Stimulated activated naive CD8-positive, alpha-beta T cell treated with anti-CD3 and anti-CD28 coated beads, Interleukin-15, Interleukin-2, amounts not matched to agents 100 ng/mL and 50 ng/mL, for 24 hours (primary cell): ENCODE results near the gene BLVRB.
A peak's percentile ranks its signal among the peaks of the same experiment; 100 is the strongest.

Source experiments
- H3K27ac Mint-ChIP-seq: one replicate; pipeline ENCODE4 v1.8.0; 2021; ENCODE audit warnings: mild to moderate bottlenecking, mixed read lengths
- H3K27me3 Mint-ChIP-seq: one replicate; pipeline ENCODE4 v1.8.0; 2021; ENCODE audit warnings: mixed read lengths
- H3K36me3 Mint-ChIP-seq: one replicate; pipeline ENCODE4 v1.8.0; 2021; ENCODE audit warnings: low read depth, mixed read lengths
- H3K4me1 Mint-ChIP-seq: one replicate; pipeline ENCODE4 v1.8.0; 2021; ENCODE audit warnings: low read depth, mixed read lengths
- H3K4me3 Mint-ChIP-seq: one replicate; pipeline ENCODE4 v1.8.0; 2021; ENCODE audit warnings: mild to moderate bottlenecking, mixed read lengths
- H3K9me3 Mint-ChIP-seq: one replicate; pipeline ENCODE4 v1.8.0; 2021; ENCODE audit warnings: mixed read lengths

BLVRB gene

DNA sequence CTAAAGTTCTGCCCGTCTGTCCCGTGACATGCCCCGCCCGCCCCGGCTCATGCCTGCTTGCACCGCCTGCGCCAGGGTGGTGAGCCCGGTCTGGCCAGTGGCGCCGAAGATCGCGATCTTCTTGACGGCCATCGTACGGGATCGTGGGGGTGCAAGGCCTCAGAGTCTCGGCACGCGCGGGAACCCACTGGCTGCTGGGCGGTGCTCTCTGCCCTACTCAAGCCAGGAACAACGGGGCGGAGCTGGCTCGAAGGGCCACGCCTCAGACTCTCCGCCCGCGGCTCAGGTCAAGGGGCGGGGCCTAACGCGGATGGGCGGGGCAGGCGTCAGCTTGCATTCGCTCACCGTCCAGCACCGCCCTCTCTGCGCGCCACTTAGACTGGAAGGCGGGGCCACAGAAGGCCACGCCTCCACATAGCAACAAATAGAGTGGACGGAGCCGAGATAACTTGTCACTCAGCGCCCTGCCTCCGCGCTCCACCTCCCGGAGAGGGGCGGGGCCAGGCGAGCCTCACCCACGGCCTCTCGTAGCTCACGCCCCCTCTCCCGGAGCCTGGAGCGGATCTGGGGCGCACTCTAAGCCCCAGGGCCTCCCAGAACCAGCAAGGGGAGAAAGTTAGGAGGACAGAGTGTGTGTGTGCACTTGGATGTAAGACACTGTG, at the start of gene BLVRB:
Gene BLVRB (minus strand): TSS at position 189 of the 662 bp plus-strand sequence. CDS start 57 bp downstream, at position 132.
- Mint-ChIP-seq H3K36me3 (peaks cover 4% of the 10 kb centered on the region), H3K27me3 (peaks cover 15% of the 10 kb centered on the region), H3K27ac (peak within 1 kb of the TSS; percentile 95), H3K4me3 (peak within 1 kb of the TSS; percentile 88), H3K9me3 (no peaks in the 10 kb centered on the region), H3K4me1 (peaks cover 35% of the 10 kb centered on the region)

DNA sequence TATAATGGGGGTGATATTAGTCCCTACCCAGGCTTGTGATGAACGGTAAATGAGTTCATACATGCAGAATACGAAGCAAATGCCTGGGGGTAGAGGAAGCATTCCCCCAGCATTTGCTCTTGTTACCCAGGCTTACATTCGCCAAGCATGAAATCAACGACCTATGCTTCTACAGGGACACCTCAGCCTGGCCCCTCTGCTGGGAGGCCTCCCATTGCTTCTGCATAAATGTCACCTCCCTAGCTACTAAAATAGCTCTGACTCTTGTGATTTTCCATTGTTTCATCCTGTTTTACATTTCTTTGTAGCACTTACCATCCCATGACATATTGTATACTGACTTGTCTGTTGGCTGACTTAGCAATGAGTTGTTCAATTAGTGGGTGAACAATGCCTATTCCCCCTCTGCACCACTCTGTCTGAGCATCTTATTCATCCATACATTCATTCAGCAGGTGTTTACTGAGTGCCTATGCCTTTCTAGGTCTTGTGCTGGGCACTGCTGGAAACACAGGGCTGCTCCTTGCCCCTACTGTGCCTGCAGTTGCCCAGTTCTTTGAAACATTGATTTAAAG, 48.3 kb upstream of the BLVRB start:
- peaks cover 46% of the 10 kb centered on the region for H3K27me3 Mint-ChIP-seq
- H3K27ac Mint-ChIP-seq: peak overlapping the region; percentile 56
- H3K4me1 Mint-ChIP-seq: peaks cover 15% of the 10 kb centered on the region
- peak overlapping the region; percentile 25 for H3K4me3 Mint-ChIP-seq
- H3K9me3 Mint-ChIP-seq: no peaks in the 10 kb centered on the region
- no peaks in the 10 kb centered on the region for H3K36me3 Mint-ChIP-seq

DNA sequence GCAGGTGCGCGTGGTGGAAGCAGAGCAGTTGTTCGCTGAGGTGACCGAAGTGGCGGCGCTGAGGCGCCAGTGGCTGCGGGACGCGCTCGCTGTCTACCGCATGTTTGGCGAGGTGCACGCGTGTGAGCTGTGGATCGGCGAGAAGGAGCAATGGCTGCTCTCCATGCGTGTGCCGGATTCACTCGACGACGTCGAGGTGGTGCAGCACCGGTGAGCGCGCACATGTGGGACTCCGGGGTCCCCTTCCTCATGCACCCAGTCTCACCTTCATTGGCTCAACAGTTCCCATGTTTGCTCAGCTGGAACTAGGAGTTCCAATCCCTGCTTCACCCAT, 47.8 kb upstream of the BLVRB start:
- peaks cover 15% of the 10 kb centered on the region for H3K4me1 Mint-ChIP-seq
- peaks cover 50% of the 10 kb centered on the region for H3K27me3 Mint-ChIP-seq

DNA sequence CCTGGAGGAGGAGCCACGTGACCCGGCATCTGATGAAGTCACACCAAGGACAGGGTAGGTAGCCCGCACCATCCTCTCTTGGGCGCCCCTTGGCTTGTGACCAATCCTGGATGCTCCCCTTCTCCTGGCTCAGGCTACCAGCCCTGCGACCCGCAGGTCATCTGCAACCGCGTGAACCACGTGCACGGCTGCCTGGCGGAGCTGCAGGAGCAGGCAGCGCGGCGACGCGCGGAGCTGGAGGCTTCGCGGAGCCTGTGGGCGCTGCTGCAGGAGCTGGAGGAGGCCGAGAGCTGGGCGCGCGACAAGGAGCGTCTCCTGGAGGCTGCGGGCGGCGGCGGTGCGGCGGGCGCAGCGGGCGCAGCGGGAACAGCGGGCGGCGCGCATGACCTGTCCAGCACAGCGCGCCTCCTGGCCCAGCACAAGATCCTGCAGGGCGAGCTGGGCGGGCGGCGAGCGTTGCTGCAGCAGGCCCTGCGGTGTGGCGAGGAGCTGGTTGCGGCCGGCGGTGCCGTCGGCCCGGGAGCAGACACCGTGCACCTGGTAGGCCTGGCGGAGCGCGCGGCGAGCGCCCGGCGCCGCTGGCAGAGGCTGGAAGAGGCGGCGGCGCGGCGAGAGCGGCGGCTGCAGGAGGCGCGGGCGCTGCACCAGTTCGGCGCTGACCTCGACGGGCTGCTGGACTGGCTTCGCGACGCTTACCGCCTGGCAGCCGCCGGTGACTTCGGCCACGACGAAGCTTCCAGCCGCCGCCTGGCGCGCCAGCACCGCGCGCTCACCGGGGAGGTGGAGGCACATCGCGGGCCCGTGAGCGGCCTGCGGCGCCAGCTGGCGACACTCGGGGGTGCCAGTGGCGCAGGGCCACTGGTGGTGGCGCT, 47.2 kb upstream of the BLVRB start:
- Mint-ChIP-seq H3K27ac (no peak overlapping the region), H3K9me3 (no peaks in the 10 kb centered on the region), H3K4me3 (no peak overlapping the region), H3K36me3 (no peaks in the 10 kb centered on the region), H3K27me3 (peaks cover 47% of the 10 kb centered on the region), H3K4me1 (peaks cover 15% of the 10 kb centered on the region)

More for the DNA sequence above, 47.8 kb upstream of the BLVRB start:
- H3K4me3 Mint-ChIP-seq: peak overlapping the region; percentile 25
- H3K9me3 Mint-ChIP-seq: no peaks in the 10 kb centered on the region
- H3K36me3 Mint-ChIP-seq: no peaks in the 10 kb centered on the region
- no peak overlapping the region for H3K27ac Mint-ChIP-seq

DNA sequence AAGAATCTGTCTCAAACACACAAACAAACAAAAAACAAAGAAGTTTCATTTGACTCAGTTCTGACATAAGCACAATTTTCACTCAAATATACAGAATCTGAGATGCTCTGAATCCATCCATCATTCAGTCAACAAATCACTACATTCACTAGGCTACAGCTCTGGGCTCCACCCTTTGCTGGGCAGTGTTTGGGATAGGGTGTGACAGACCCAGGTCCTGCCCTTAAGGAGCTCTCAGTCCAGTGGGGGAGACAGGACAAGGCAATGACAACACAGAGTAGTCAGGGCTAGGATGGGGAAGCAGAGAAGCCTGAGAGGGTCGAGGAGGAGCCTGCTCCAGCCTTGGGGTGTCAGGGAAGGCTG, 46.5 kb upstream of the BLVRB start:
- H3K36me3 Mint-ChIP-seq: no peaks in the 10 kb centered on the region
- peaks cover 15% of the 10 kb centered on the region for H3K4me1 Mint-ChIP-seq
- H3K4me3 Mint-ChIP-seq: no peak overlapping the region
- H3K27ac Mint-ChIP-seq: no peak overlapping the region
- no peaks in the 10 kb centered on the region for H3K9me3 Mint-ChIP-seq
- H3K27me3 Mint-ChIP-seq: peaks cover 45% of the 10 kb centered on the region

DNA sequence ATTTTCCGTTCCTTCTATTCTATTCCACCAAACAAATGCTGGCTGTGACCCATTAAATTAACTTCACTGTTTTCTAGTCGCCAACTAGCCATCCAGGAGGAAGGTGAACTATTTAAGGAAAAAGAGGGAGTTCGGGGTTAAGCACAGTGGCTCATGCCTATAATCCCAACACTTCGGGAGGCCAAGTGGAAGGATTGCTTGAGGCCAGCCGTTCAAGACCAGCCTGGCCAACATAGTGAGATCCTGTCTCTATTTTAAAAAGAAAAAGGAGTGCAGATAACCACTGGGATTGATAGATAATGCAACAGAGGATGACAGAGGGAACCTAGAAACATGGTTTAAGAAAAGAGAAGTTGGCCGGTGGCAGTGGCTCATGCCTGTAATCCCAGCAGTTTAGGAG, 45.9 kb upstream of the BLVRB start:
- H3K36me3 Mint-ChIP-seq: no peaks in the 10 kb centered on the region
- no peaks in the 10 kb centered on the region for H3K9me3 Mint-ChIP-seq
- no peak overlapping the region for H3K27ac Mint-ChIP-seq
- no peak overlapping the region for H3K4me3 Mint-ChIP-seq
- H3K27me3 Mint-ChIP-seq: peaks cover 41% of the 10 kb centered on the region
- peaks cover 15% of the 10 kb centered on the region for H3K4me1 Mint-ChIP-seq

DNA sequence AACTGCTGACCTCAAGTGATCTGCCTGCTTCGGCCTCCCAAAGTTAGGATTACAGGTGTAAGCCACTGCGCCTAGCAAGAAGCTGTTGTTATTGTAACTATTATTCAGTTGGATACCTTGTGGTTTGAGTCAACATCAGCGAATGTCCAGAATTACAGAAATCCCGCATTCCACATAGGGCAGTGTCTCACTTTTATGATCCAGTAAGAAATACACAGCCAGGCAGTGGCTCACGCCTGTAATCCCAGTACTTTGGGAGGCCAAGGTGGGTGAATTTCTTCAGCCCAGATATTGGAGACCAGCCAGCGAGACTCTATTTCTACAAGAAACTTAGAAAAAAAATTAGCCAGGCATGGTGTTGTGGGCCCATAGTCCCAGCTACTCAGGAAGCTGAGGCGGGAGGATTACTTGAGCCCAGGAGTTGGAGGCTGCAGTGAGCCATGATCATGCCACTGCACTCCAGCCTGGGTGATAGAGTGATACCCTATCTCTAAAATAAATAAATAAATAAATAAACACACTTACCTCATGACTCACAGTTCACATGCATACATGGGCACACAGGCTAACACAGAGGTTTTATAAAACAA, 45.1 kb upstream of the BLVRB start:
- H3K4me3 Mint-ChIP-seq: no peak overlapping the region
- H3K36me3 Mint-ChIP-seq: no peaks in the 10 kb centered on the region
- H3K9me3 Mint-ChIP-seq: no peaks in the 10 kb centered on the region
- peaks cover 15% of the 10 kb centered on the region for H3K4me1 Mint-ChIP-seq
- H3K27me3 Mint-ChIP-seq: peaks cover 41% of the 10 kb centered on the region
- no peak overlapping the region for H3K27ac Mint-ChIP-seq

DNA sequence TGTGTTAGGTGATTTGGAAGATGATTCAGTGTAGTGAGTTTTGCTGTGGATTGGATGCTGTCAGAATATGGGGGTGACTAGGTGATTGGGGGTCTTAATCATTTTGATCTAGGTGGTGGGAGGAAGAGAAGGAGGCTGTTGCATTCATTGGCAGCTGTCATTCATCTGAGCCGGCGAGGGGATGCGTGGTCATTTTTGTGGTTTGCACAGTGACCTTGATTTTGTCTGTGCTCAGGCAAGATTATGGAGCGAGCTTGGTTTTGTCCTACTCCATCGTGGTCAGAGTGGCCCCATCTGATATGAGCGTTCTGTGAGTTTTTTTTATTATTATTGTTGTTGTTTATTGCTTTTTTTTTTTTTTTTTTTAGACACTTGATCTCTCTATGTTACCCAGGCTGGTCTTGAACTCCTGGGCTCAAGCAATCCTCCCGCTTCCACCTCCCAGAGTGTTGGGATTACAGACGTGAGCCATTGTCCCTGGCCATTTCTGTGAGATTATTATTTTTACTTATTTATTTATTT, 43.3 kb upstream of the BLVRB start:
- Mint-ChIP-seq H3K27ac (no peak overlapping the region), H3K27me3 (peaks cover 37% of the 10 kb centered on the region), H3K9me3 (no peaks in the 10 kb centered on the region), H3K36me3 (no peaks in the 10 kb centered on the region), H3K4me3 (no peak overlapping the region), H3K4me1 (peaks cover 11% of the 10 kb centered on the region)

DNA sequence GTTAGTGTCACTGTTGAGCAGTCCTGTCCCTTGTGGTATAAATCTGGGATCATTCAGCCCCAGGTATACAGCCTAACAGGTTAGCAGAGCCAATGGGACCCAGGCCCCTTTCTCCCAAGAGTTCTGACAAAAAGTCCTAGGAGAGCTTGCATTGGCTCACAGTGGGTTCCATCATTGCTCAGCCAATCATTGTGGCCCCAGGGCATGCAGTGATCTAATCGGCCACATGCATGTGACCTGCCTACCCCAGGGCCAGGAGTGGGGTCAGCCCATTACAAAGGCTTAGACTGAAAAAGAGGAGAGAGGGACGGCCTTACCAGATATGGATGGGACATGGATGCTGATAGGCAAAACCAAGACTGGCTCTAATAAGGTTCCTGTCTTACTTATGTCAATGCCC, 42.3 kb upstream of the BLVRB start:
- no peak overlapping the region for H3K4me3 Mint-ChIP-seq
- H3K36me3 Mint-ChIP-seq: no peaks in the 10 kb centered on the region
- H3K4me1 Mint-ChIP-seq: peaks cover 5% of the 10 kb centered on the region
- H3K27me3 Mint-ChIP-seq: peaks cover 32% of the 10 kb centered on the region
- H3K9me3 Mint-ChIP-seq: no peaks in the 10 kb centered on the region
- H3K27ac Mint-ChIP-seq: no peak overlapping the region

DNA sequence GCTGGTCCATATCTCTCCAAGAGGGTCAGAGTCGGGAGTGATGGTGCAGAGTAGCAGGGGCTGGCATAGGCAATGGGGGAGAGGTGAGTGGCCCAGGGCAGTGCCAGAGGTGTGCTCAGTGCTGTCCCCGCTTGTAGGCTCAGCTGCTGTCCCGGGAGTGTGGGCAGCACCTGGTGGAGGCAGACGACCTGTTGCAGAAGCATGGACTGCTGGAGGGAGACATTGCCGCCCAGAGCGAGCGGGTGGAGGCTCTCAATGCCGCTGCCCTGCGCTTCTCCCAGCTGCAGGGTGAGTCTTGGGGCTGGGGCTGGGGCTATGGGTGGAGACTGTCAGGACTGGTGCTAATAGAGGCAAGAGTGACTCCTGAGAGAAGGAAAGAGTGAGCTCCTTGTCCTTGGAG, 40.6 kb upstream of the BLVRB start:
- Mint-ChIP-seq H3K9me3 (no peaks in the 10 kb centered on the region), H3K4me1 (no peaks in the 10 kb centered on the region), H3K36me3 (no peaks in the 10 kb centered on the region), H3K27ac (no peak overlapping the region), H3K27me3 (peaks cover 24% of the 10 kb centered on the region), H3K4me3 (no peak overlapping the region)

DNA sequence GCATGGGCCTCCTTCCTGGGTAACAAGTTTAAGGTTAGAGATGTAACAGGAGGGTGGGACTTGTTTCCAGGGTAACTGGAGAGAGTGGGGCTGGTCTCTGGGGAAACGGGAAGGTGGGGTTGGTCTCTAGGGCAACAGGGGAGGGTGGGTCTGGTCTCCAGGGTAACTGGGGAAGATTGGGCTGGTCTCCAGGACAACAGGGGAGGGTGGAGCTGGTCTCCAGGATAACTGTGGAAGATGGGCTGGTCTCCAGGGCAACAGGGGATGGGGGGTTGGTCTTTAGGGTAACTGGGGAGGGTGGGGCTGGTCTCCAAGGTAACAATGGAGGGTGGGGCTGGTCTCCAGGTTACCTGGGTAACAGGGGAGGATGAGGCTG, 37.8 kb upstream of the BLVRB start:
- Mint-ChIP-seq H3K36me3 (no peaks in the 10 kb centered on the region), H3K4me3 (no peak overlapping the region), H3K27me3 (peaks cover 16% of the 10 kb centered on the region), H3K4me1 (no peaks in the 10 kb centered on the region), H3K27ac (no peak overlapping the region), H3K9me3 (no peaks in the 10 kb centered on the region)

DNA sequence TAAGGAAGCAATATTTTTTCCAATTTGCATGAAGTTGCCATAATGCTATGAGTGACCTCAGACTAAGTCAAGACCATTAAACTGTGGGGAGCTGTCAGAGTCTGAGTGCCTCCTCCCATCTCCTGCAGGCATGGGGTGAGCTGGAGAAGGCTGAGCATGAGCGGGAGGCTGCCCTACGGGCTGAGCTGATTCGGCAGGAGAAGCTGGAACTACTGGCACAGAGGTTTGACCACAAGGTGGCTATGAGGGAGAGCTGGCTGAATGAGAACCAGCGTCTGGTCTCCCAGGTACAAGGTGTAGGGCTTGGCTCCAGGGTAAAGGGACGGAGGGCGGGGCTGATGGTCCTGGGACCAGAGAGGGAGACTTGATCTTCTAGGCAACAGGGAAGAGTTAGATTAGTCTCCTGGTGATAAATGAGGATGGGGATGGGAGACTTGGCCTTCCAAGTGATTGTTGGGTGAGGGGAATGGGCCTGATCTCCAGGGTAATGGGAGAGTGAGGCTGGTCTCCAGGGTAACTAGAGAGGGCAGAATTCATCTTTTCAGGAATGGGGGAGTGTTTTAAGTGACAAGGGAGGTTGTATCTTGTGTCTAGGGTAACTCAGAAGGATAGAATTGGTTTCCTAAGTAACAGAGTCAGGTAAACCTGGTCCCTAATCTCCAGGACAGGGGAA, 37.2 kb upstream of the BLVRB start:
- Mint-ChIP-seq H3K27me3 (peaks cover 16% of the 10 kb centered on the region), H3K36me3 (no peaks in the 10 kb centered on the region), H3K4me3 (no peak overlapping the region), H3K9me3 (no peaks in the 10 kb centered on the region), H3K27ac (no peak overlapping the region), H3K4me1 (no peaks in the 10 kb centered on the region)

DNA sequence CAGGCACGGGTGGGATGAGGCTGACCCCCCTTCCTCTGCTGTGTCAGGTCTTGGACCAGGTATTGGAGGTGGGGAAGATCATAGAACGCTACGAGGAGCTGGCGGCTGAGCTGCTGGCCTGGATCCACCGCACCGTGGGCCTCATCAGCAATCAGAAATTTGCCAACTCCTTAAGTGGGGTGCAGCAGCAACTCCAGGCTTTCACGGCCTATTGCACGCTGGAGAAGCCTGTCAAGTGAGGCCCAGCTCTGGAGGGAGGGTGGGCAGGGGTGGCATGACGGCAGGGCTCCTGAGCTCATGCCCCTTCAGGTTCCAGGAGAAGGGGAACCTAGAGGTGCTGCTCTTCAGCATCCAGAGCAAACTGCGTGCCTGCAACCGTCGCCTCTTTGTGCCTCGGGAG, 36.5 kb upstream of the BLVRB start:
- Mint-ChIP-seq H3K9me3 (no peaks in the 10 kb centered on the region), H3K36me3 (no peaks in the 10 kb centered on the region), H3K4me1 (no peaks in the 10 kb centered on the region), H3K27ac (no peak overlapping the region), H3K27me3 (peaks cover 16% of the 10 kb centered on the region), H3K4me3 (no peak overlapping the region)

DNA sequence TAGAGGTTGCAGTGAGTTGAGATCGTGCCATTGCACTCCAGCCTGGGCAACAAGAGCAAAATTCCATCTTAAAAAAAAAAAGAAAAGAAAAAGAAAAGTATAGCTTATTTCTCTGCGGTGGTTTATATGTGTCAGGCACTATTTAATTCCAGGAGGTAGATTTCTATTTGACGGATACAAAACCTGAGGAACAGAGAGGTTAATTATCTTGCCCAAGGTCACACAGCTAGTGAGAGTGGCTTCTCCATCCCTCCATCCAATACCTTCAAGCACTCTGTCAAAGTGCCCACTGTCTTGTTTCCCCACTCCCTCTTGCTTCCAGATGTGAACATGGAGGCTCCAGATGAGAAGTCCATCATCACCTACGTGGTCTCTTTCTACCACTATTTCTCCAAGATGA, 36.1 kb upstream of the BLVRB start:
- no peak overlapping the region for H3K27ac Mint-ChIP-seq
- peaks cover 16% of the 10 kb centered on the region for H3K27me3 Mint-ChIP-seq
- no peak overlapping the region for H3K4me3 Mint-ChIP-seq
- H3K9me3 Mint-ChIP-seq: no peaks in the 10 kb centered on the region
- H3K4me1 Mint-ChIP-seq: no peaks in the 10 kb centered on the region
- no peaks in the 10 kb centered on the region for H3K36me3 Mint-ChIP-seq
